ENCODE measurements around the gene SLC47A2.
A peak's percentile ranks its signal among the peaks of the same experiment; 100 is the strongest.

DNA sequence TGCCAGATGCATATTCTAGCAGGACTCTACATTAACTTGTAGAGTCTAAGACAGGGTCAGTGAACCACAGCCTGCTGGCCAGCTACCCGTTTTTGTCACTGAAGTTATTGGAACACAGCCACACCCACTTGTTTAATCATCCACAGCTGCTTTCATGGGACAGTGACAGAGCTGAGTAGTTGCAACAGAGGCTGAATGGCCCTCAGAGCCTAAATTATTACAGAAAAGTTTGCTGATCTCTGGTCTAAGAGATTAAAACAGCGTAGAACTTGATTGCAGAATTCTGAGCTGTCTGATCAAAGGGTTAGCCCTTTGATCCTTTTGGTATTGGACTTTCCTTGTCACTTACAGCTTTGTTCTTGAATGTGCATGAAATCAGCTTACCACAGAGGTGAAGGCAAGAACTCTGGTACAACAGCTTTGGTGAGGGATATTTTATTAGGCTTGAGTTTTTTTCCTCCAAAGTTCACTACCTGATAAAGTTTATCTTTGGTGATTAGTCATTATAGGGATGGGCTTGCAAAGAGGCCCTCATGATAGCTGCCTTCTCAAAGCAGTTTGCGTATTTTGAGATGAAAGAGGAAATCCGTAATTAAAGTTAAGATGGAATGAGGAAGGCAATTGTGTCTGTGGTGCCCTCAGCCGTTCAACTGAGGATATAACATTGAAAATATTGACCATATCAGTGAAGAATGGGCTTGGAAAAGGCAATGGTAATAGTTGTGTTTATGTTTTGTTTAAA, 44.2 kb downstream of the SLC47A2 start:
- TF ChIP-seq, protein P1, sequence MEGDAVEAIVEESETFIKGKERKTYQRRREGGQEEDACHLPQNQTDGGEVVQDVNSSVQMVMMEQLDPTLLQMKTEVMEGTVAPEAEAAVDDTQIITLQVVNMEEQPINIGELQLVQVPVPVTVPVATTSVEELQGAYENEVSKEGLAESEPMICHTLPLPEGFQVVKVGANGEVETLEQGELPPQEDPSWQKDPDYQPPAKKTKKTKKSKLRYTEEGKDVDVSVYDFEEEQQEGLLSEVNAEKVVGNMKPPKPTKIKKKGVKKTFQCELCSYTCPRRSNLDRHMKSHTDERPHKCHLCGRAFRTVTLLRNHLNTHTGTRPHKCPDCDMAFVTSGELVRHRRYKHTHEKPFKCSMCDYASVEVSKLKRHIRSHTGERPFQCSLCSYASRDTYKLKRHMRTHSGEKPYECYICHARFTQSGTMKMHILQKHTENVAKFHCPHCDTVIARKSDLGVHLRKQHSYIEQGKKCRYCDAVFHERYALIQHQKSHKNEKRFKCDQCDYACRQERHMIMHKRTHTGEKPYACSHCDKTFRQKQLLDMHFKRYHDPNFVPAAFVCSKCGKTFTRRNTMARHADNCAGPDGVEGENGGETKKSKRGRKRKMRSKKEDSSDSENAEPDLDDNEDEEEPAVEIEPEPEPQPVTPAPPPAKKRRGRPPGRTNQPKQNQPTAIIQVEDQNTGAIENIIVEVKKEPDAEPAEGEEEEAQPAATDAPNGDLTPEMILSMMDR (IDR thresholded peaks at IDR 0.05) = peak in 3 of 5 experiments; percentile 20 to 32 (median 26)
- TF ChIP-seq EP300 (IDR thresholded peaks at IDR 0.05) (peak in 1 of 2 donors; percentile 19), POLR2A (IDR thresholded peaks at IDR 0.05) (no peak)
